Body of pancreas (tissue), 4 donors: ENCODE data around the gene ABCA1. TPM values are rescaled to one million over a fixed set of nuclear protein-coding genes. Genes with fewer than 3 reads are reported as not detected.

Experiments
- ATAC-seq: fragments of 150-250 bp; one replicate; pipeline ENCODE4 v1.9.1; 2016
- DNase-seq, 4 donors: peaks; one replicate each; pipeline ENCODE4 v3.0.0-alpha.2; 2019
- H3K27ac ChIP-seq, 4 donors: fragments of 200-600 bp; sonication (generic); 1 replicate in 3 of 4; 2 replicates in 1 of 4; pipeline versions ENCODE4 v1.5.1 to v1.6.1; 2016 to 2019; ENCODE audit warnings: mild to moderate bottlenecking in 1 of 4, mixed read lengths in 1 of 4, moderate library complexity in 1 of 4
- H3K27me3 ChIP-seq, 2 donors: fragments of 200-600 bp; sonication (generic); one replicate each; pipeline ENCODE4 v1.6.0; 2016; ENCODE audit warnings: mild to moderate bottlenecking in 1 of 2
- H3K36me3 ChIP-seq, 2 donors: fragments of 200-600 bp; sonication (generic); replicated peaks in 1 of 2; 2 replicates each; pipeline ENCODE4 v1.5.1; 2016; ENCODE audit warnings: low read depth in 2 of 2; ENCODE audit not compliant: insufficient read depth in 1 of 2
- H3K4me1 ChIP-seq: fragments of 200-600 bp; sonication (generic); one replicate; pipeline ENCODE4 v1.6.0; 2016
- H3K4me3 ChIP-seq, 2 donors: fragments of 200-600 bp; sonication (generic); 1 replicate in 1 of 2; 2 replicates in 1 of 2; pipeline ENCODE4 v1.5.1; 2016 to 2019
- H3K9me3 ChIP-seq, 3 donors: fragments of 200-600 bp; sonication (generic); 1 replicate in 2 of 3; 2 replicates in 1 of 3; pipeline ENCODE4 v1.5.1; 2016
- CTCF ChIP-seq, 7 experiments: fragments of 450-650 bp in 4 of 7; fragments of 200-600 bp in 3 of 7; sonication (generic) in 3 of 7; IDR thresholded peaks; one replicate each; pipeline ENCODE4 v1.5.1; 2016 to 2019; ENCODE audit warnings: antibody characterized with exemption in 7 of 7
- POLR2A ChIP-seq, 3 donors: fragments of 450-650 bp; IDR thresholded peaks; one replicate each; pipeline ENCODE4 v1.6.1; 2016; ENCODE audit warnings: antibody characterized with exemption in 3 of 3, mild to moderate bottlenecking in 2 of 3
- WGBS, 2 donors: methylation state at CpG; one replicate each; pipeline ENCODE4 v1.1.5; 2017; 5-methylcytosine and 5-hydroxymethylcytosine counted together
- intact Hi-C: fragments of 100-400 bp; cut with DNase I; formaldehyde crosslinking; loops from one replicate; pipeline ENCODE4 v1.15.1; 2023
- total RNA-seq, 2 donors: library from RNA; depleted of rRNA; stranded (reverse); fragments of >200 nt; gene quantifications; one replicate each; pipeline ENCODE4 v1.1.0, GENCODE V29; 2016

Gene ABCA1
- total RNA-seq, 2 donors from 2014 or later: 18.1 to 18.9 TPM

DNA sequence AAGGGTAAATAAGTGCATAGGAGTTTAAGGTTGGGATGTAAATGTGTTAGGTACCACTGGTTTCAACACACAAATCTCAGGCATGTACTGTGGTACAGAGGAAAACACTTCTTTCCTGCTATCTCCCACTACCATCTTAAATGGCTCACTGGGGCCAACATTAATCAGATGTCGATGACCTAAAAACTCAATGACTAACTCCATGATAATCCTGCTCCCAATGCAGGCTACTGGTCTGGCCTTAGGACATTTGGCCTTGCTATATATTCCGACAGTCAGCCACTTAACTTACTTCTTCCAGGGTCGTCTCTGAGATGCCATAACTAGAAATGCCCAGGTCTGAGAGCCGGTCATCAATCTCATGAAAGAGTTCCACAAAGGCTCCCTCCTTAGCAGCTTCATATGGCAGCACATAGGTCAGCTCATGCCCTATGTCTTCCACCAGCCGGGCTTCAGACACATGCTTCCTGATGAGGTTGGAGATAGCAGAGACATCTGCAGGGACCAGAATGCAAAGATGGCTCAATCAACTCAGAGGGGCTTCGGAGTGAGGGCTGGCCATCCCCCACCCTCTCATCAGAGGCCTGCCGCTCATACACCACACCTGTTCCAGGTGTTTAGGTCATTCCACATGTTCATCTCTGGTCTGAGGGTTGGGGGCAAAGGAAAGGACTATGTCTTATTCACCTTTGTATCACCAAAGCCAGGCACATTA, 111.9 kb downstream of the ABCA1 start:
- no peak overlapping the region for H3K4me3 ChIP-seq
- H3K9me3 ChIP-seq: no peaks in the 10 kb centered on the region
- H3K4me1 ChIP-seq: peaks cover 17% of the 10 kb centered on the region
- intact Hi-C loops: no loop called here
- TF ChIP-seq POLR2A (IDR thresholded peaks at IDR 0.05) (no peak), CTCF (IDR thresholded peaks at IDR 0.05) (no peak)
- no peak overlapping the region for H3K27ac ChIP-seq
- no peak for DNase-seq
- WGBS, 2 donors: 95 to 99% methylated on average over 7 of the region's 7 CpGs
- H3K27me3 ChIP-seq: no peaks in the 10 kb centered on the region
- peaks cover 0 to 17% of the 10 kb centered on the region in 2 donors for H3K36me3 ChIP-seq
- no peak for ATAC-seq

DNA sequence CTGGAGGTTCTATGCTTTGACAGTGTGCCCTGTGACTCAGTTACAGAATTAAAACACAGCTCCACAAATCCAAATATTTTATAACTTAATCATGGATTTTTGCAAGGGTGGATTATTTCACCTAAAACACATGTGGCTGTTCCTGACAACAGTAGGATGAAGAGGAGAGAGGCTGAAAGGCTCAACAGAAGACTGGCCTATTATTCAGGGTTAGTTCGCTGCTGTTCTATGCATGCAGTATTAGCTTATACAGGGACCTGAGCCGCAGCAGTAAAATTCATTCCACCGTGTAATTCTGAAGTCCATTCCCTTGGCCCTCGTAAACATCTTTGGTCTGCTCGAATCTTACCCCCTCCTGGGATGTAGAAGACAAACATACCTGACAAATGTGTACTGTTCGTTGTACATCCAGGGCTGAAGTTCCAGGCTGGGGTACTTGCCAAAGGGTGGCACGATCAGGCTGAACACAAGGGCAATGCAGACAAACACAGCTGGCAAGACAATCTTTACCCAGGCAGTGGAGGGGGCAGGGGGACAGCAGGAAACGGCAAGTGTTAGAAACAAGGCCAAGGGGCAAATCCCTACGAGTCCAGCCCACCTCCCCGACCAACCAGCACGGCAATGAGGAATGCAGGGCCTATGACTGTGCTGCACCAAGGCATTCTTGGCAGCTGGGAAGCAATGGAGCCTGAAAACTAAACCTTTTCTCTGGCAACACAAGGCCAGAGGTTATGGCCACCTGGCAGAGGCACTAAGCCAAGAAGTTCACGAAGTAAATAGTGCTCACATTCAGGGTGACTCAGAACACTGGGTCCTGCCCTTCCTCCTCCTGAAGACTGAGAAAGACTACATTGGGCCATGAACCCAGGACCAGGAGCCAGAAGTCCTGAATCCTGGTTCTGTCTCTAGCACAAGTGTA, 117.3 kb downstream of the ABCA1 start:
- ATAC-seq (peak; percentile 89), DNase-seq (peak; percentile 78 to 90 (median 88))
- Histone ChIP-seq H3K27me3 (no peaks in the 10 kb centered on the region), H3K4me1 (peaks cover 32% of the 10 kb centered on the region), H3K4me3 (no peak overlapping the region), H3K36me3 (peaks cover 0 to 11% of the 10 kb centered on the region in 2 donors), H3K27ac (peak overlapping the region; percentile 75 to 86 (median 80)), H3K9me3 (no peaks in the 10 kb centered on the region)
- intact Hi-C loops: no loop called here
- 18 to 19% methylated on average over 12 of the region's 12 CpGs for WGBS, 2 donors
- TF ChIP-seq CTCF (IDR thresholded peaks at IDR 0.05): no peak
- peak in 2 of 3 donors; percentile 33 to 68 for TF ChIP-seq POLR2A (IDR thresholded peaks at IDR 0.05)

DNA sequence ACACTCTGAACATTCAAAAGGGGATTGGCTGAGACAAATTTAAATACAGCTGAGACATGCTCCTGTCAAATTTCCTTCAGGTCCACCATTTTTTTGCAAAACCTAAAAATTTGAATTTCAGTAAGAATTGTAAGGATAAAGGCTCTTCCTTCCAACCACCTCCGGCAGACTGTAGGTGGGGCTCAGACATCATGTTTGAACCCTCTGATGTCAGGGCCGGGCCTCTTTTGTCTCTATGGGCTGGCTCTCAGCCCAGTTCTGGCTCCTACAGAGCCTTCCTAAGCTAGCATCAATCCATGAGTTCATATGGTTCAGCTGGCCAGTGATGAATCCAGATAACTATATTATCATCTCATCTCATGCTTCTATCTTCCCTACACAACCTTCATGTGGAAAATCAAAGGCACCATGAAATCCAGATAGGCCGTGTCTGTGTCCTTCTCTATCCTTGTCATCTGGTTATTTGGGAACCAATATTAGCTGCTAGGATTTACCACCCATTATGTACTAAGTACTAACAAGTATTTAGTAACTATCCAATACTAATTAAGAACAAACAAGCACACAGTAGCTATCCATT, 119.8 kb downstream of the ABCA1 start:
- Histone ChIP-seq H3K27ac (no peak overlapping the region), H3K4me1 (peaks cover 32% of the 10 kb centered on the region), H3K36me3 (peaks cover 0 to 20% of the 10 kb centered on the region in 2 donors), H3K27me3 (no peaks in the 10 kb centered on the region), H3K9me3 (no peaks in the 10 kb centered on the region), H3K4me3 (no peak overlapping the region)
- 48 to 49% methylated on average over 3 of the region's 3 CpGs for WGBS, 2 donors
- intact Hi-C loops: no loop called here
- peak in 4 of 7 experiments; percentile 10 to 42 (median 34) for TF ChIP-seq CTCF (IDR thresholded peaks at IDR 0.05)
- no peak for TF ChIP-seq POLR2A (IDR thresholded peaks at IDR 0.05)
- DNase-seq (peak; percentile 47 to 68 (median 56)), ATAC-seq (no peak)

- 90 to 97% methylated on average over 2 of the region's 2 CpGs for WGBS, 2 donors
- Histone ChIP-seq H3K9me3 (no peaks in the 10 kb centered on the region), H3K36me3 (peaks cover 0 to 34% of the 10 kb centered on the region in 2 donors), H3K27me3 (no peaks in the 10 kb centered on the region), H3K4me1 (peaks cover 10% of the 10 kb centered on the region), H3K4me3 (no peak overlapping the region), H3K27ac (no peak overlapping the region)
- ATAC-seq: no peak
- intact Hi-C loops: no loop called here
- DNase-seq: no peak
- TF ChIP-seq CTCF (IDR thresholded peaks at IDR 0.05) (no peak), POLR2A (IDR thresholded peaks at IDR 0.05) (no peak)
Measured at GRCh38 chr9:104805441-104805840, 122.5 kb downstream of the ABCA1 start.
